Esophagus squamous epithelium (tissue), 4 donors: ENCODE results near the gene UGT1A9.

ENCODE experiments used
- POLR2A ChIP-seq, 4 donors: fragments of 450-650 bp; IDR thresholded peaks; one replicate each; pipeline ENCODE4 v1.6.1; 2017; ENCODE audit warnings: antibody characterized with exemption in 4 of 4, mild to moderate bottlenecking in 4 of 4, moderate library complexity in 3 of 4
- TF ChIP-seq, protein P1 (sequence below), 6 experiments: fragments of 450-650 bp in 4 of 6; fragments of 200-600 bp in 2 of 6; sonication (generic) in 2 of 6; IDR thresholded peaks; one replicate each; pipeline ENCODE4 v1.5.1; 2016 to 2019; ENCODE audit warnings: antibody characterized with exemption in 6 of 6, mild to moderate bottlenecking in 4 of 6, moderate library complexity in 4 of 6

GRCh38 chr2:233794128-233794658 is 122.5 kb downstream of the UGT1A9 start:
- TF ChIP-seq, protein P1, sequence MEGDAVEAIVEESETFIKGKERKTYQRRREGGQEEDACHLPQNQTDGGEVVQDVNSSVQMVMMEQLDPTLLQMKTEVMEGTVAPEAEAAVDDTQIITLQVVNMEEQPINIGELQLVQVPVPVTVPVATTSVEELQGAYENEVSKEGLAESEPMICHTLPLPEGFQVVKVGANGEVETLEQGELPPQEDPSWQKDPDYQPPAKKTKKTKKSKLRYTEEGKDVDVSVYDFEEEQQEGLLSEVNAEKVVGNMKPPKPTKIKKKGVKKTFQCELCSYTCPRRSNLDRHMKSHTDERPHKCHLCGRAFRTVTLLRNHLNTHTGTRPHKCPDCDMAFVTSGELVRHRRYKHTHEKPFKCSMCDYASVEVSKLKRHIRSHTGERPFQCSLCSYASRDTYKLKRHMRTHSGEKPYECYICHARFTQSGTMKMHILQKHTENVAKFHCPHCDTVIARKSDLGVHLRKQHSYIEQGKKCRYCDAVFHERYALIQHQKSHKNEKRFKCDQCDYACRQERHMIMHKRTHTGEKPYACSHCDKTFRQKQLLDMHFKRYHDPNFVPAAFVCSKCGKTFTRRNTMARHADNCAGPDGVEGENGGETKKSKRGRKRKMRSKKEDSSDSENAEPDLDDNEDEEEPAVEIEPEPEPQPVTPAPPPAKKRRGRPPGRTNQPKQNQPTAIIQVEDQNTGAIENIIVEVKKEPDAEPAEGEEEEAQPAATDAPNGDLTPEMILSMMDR (IDR thresholded peaks at IDR 0.05) = no peak
- TF ChIP-seq POLR2A (IDR thresholded peaks at IDR 0.05) = no peak
